Natural killer cell (primary cell): ENCODE measurements around the gene JARID2. TPM values are rescaled to one million over a fixed set of nuclear protein-coding genes. Genes with fewer than 3 reads are reported as not detected.

Source experiments
- ATAC-seq, 3 donors: fragments of 150-1000 bp in 2 of 3; fragments of 200-7000 bp in 1 of 3; cut with Tn5 transposase; 1 replicate in 1 of 3; 2 replicates in 2 of 3; pipeline ENCODE4 v1.10.0; 2021; ENCODE audit warnings: mild to moderate bottlenecking in 2 of 3, moderate library complexity in 2 of 3
- DNase-seq, 2 donors: peaks; one replicate each; pipeline versions ENCODE4 v3.0.0 to v3.0.0-alpha.2; 2013 to 2021; ENCODE audit warnings: mixed read lengths in 1 of 2
- H3K27ac ChIP-seq: one replicate; pipeline ENCODE4 v1.5.1; 2013; ENCODE audit warnings: mild to moderate bottlenecking, low read length
- H3K27me3 ChIP-seq: one replicate; pipeline ENCODE4 v1.6.1; 2013; ENCODE audit warnings: low read length; ENCODE audit not compliant: control insufficient read depth, insufficient read depth
- H3K36me3 ChIP-seq: one replicate; pipeline ENCODE4 v1.6.1; 2013; ENCODE audit warnings: low read length; ENCODE audit not compliant: control insufficient read depth, insufficient read depth
- H3K4me1 ChIP-seq: one replicate; pipeline ENCODE4 v1.6.1; 2013; ENCODE audit warnings: low read length; ENCODE audit not compliant: control insufficient read depth, insufficient read depth
- H3K4me3 ChIP-seq: one replicate; pipeline ENCODE4 v1.5.1; 2013; ENCODE audit warnings: low read length
- H3K9me3 ChIP-seq: one replicate; pipeline ENCODE4 v1.6.1; 2013; ENCODE audit warnings: low read length; ENCODE audit not compliant: control insufficient read depth, insufficient read depth
- H3K27ac Mint-ChIP-seq, 2 donors: one replicate each; pipeline ENCODE4 v1.8.0; 2022; ENCODE audit warnings: mild to moderate bottlenecking in 2 of 2, mixed read lengths in 2 of 2, moderate library complexity in 1 of 2
- H3K27me3 Mint-ChIP-seq, 2 donors: one replicate each; pipeline ENCODE4 v1.8.0; 2022; ENCODE audit warnings: low read depth in 2 of 2, mixed read lengths in 2 of 2
- H3K36me3 Mint-ChIP-seq: one replicate; pipeline ENCODE4 v1.8.0; 2022; ENCODE audit warnings: mixed read lengths
- H3K4me1 Mint-ChIP-seq, 2 donors: one replicate each; pipeline ENCODE4 v1.8.0; 2022; ENCODE audit warnings: mixed read lengths in 2 of 2
- H3K4me3 Mint-ChIP-seq: one replicate; pipeline ENCODE4 v1.8.0; 2022; ENCODE audit warnings: mild to moderate bottlenecking, moderate library complexity, mixed read lengths
- H3K9me3 Mint-ChIP-seq, 2 donors: one replicate each; pipeline ENCODE4 v1.8.0; 2022; ENCODE audit warnings: mixed read lengths in 2 of 2
- WGBS: methylation state at CpG from one replicate; pipeline ENCODE4 v1.1.7; 2013; ENCODE audit warnings: missing lambda C conversion rate; ENCODE audit not compliant: insufficient coverage; 5-methylcytosine and 5-hydroxymethylcytosine counted together
- intact Hi-C: fragments of 100-400 bp; cut with micrococcal nuclease; formaldehyde crosslinking; loops from one replicate; pipeline ENCODE4 v1.14.2; 2022
- total RNA-seq, 4 donors: library from RNA; stranded (reverse); fragments of 120-200 nt in 1 of 4; gene quantifications; one replicate each; pipeline versions ENCODE4 v1.2.3 to v1.2.4, GENCODE V29; 2013 to 2022
- TF ChIP-seq, protein P1 (sequence below): fragments of 200-600 bp; IDR thresholded peaks from one replicate; pipeline ENCODE4 v1.8.0; 2022; ENCODE audit warnings: antibody characterized with exemption

Gene JARID2
- total RNA-seq, 3 donors from 2014 or later (not counting 1 experiment from before 2014, with no cell fraction given) = 49.9 to 60.9 (median 60.5) TPM

DNA sequence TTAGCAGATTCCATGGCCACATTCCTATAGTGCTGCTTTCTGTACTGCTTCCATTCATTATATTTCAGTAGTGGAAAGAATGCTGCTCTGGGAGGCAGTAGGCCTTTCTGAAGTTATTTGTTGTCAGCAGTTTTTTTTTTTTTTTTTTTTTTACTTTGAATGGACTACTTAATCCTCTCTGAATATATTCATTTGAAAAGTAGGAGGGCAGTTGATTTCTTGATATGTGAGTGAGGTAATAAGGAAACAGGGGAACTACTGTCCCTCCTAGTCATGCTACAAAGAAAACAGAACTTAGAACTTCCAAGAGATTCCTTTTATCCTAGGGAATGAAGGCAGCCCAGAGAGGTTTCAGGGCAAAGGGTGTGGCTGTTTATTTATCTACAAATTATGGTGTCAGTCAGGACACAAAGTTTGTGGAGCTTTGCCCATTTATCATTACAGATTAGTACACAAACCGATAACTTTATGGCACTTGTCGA is 155.9 kb downstream of the JARID2 start:
- Histone ChIP-seq H3K27ac (no peak overlapping the region), H3K27me3 (no peaks in the 10 kb centered on the region), H3K4me1 (peaks cover 50% of the 10 kb centered on the region), H3K9me3 (no peaks in the 10 kb centered on the region), H3K36me3 (no peaks in the 10 kb centered on the region), H3K4me3 (no peak overlapping the region)
- Mint-ChIP-seq H3K36me3 (no peaks in the 10 kb centered on the region), H3K9me3 (no peaks in the 10 kb centered on the region), H3K4me1 (peaks cover 80 to 93% of the 10 kb centered on the region in 2 donors), H3K27ac (peak overlapping the region; percentile 76 to 86), H3K4me3 (peak overlapping the region; percentile 60), H3K27me3 (no peaks in the 10 kb centered on the region)
- intact Hi-C loops = no loop called here
- ATAC-seq (no peak), DNase-seq (no peak)
- TF ChIP-seq, protein P1, sequence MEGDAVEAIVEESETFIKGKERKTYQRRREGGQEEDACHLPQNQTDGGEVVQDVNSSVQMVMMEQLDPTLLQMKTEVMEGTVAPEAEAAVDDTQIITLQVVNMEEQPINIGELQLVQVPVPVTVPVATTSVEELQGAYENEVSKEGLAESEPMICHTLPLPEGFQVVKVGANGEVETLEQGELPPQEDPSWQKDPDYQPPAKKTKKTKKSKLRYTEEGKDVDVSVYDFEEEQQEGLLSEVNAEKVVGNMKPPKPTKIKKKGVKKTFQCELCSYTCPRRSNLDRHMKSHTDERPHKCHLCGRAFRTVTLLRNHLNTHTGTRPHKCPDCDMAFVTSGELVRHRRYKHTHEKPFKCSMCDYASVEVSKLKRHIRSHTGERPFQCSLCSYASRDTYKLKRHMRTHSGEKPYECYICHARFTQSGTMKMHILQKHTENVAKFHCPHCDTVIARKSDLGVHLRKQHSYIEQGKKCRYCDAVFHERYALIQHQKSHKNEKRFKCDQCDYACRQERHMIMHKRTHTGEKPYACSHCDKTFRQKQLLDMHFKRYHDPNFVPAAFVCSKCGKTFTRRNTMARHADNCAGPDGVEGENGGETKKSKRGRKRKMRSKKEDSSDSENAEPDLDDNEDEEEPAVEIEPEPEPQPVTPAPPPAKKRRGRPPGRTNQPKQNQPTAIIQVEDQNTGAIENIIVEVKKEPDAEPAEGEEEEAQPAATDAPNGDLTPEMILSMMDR = no peak
- 91% methylated on average over 2 of the region's 2 CpGs for WGBS

DNA sequence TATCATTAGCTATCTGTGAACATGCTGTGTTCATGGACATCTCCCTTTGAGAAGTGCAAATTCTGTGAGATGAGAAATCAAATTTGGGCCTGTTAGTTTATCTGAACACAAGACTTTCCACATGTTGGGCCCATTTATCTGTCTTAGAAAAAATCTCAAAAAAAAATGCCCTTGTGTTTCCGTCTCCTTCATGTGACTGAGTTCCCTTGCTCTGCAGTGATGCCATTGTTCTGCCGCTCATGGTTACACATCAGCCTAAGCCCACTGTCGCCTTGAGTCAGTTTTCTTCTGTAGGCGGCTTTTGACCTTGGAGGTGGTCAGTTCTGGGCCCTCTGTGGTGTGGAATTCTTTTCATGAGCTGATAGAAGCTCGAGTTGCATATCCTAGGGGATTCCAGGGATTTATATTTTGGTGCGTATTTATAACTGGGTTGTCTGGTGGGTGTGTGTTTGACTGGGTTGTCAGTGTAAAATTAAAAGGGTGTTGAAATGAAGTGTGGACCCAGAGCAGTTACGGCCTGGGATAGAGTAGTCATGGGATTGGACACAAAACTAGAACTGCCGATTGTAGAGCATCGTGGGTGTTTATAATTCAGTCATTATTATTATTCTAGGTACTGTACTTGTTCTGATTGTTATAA is 156.7 kb downstream of the JARID2 start:
- Mint-ChIP-seq H3K9me3 (no peaks in the 10 kb centered on the region), H3K27me3 (no peaks in the 10 kb centered on the region), H3K36me3 (no peaks in the 10 kb centered on the region), H3K27ac (peak overlapping the region; percentile 48 to 86), H3K4me1 (peaks cover 83 to 96% of the 10 kb centered on the region in 2 donors), H3K4me3 (peak overlapping the region; percentile 17)
- no peak for DNase-seq
- WGBS = 94% methylated on average over 9 of the region's 9 CpGs
- peaks cover 50% of the 10 kb centered on the region for H3K4me1 ChIP-seq
- no peak overlapping the region for H3K4me3 ChIP-seq
- H3K9me3 ChIP-seq = no peaks in the 10 kb centered on the region
- no peaks in the 10 kb centered on the region for H3K36me3 ChIP-seq
- intact Hi-C loops = no loop called here
- H3K27me3 ChIP-seq = no peaks in the 10 kb centered on the region
- no peak for ATAC-seq
- TF ChIP-seq, protein P1 = no peak
- no peak overlapping the region for H3K27ac ChIP-seq

DNA sequence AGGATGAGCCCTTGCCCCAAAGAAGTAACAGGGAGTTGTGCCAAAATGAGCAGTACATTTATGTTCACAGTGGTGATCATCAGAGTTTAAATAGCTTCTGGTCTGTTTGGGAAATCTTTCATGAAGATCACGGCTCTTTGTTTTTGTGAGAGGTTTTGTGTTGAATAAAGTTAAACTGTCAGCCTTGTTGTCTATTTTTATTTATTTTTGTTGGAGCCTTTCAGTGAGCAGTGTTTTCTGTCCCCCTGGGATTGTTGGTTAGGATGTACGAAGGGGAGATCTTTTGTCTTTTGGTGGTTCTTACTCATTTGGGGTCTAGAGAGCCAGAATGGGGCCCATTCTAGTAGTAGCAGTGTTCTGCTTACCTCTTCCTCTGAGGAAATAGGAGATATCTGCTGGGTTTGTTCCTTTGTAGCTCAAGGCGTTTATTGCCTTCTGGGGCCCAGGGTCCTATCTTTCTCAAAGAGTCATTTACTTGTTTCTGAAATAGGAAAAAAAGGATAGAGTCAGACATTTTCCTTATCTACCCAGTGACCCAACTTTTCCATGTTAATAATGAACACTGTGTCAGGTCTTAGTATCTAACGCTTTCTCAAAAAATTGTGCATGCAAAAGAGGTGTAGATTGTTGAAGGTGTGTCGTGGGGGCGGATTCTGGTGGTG is 157.4 kb downstream of the JARID2 start:
- Histone ChIP-seq H3K27me3 (no peaks in the 10 kb centered on the region), H3K4me1 (peaks cover 50% of the 10 kb centered on the region), H3K9me3 (no peaks in the 10 kb centered on the region), H3K27ac (no peak overlapping the region), H3K4me3 (no peak overlapping the region), H3K36me3 (no peaks in the 10 kb centered on the region)
- H3K27me3 Mint-ChIP-seq = no peaks in the 10 kb centered on the region
- peak overlapping the region; percentile 54 for H3K4me3 Mint-ChIP-seq
- ATAC-seq = no peak
- peak overlapping the region; percentile 48 to 86 for H3K27ac Mint-ChIP-seq
- TF ChIP-seq, protein P1 = no peak
- H3K36me3 Mint-ChIP-seq = no peaks in the 10 kb centered on the region
- no peak for DNase-seq
- 82% methylated on average over 6 of the region's 6 CpGs for WGBS
- H3K4me1 Mint-ChIP-seq = peaks cover 87 to 96% of the 10 kb centered on the region in 2 donors
- intact Hi-C loops = no loop called here
- H3K9me3 Mint-ChIP-seq = no peaks in the 10 kb centered on the region
